GM10248 (cell line): Measurements from ENCODE around the gene MRM1.

ENCODE experiments used
- CTCF ChIA-PET: fragments of 300-600 bp; sonication (Branson Sonifier 250); formaldehyde crosslinking; extraction: SDS; loops from one replicate; lab custom pipeline; 2021; ENCODE audit warnings: antibody characterized with exemption; lab: Yijun Ruan, JAX
- POLR2A ChIA-PET: fragments of 350-650 bp; sonication (Branson Sonifier 250); formaldehyde crosslinking; extraction: SDS; loops from one replicate; lab custom pipeline; 2020; ENCODE audit warnings: antibody characterized with exemption; lab: Yijun Ruan, JAX
- DNase-seq: peaks from one replicate; pipeline ENCODE4 v3.0.0; 2012; ENCODE audit errors: extremely low spot score
- TF ChIP-seq, protein P1 (sequence below): IDR thresholded peaks from 2 replicates; pipeline ENCODE4 v1.5.1; 2012; ENCODE audit warnings: mild to moderate bottlenecking, low read depth; ENCODE audit errors: extremely low read depth, missing control alignments, control extremely low read depth

MRM1 gene

GRCh38 chr17:36643086-36643685, 41.8 kb downstream of the MRM1 start:
- no peak for DNase-seq
- TF ChIP-seq, protein P1, sequence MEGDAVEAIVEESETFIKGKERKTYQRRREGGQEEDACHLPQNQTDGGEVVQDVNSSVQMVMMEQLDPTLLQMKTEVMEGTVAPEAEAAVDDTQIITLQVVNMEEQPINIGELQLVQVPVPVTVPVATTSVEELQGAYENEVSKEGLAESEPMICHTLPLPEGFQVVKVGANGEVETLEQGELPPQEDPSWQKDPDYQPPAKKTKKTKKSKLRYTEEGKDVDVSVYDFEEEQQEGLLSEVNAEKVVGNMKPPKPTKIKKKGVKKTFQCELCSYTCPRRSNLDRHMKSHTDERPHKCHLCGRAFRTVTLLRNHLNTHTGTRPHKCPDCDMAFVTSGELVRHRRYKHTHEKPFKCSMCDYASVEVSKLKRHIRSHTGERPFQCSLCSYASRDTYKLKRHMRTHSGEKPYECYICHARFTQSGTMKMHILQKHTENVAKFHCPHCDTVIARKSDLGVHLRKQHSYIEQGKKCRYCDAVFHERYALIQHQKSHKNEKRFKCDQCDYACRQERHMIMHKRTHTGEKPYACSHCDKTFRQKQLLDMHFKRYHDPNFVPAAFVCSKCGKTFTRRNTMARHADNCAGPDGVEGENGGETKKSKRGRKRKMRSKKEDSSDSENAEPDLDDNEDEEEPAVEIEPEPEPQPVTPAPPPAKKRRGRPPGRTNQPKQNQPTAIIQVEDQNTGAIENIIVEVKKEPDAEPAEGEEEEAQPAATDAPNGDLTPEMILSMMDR: no peak
- ChIA-PET POLR2A (no interaction called here), CTCF (interaction anchor here (1.5 kb wide), 1 partner anchor 13 kb away, joined by 3 read pairs; no protein-coding TSS in a partner anchor)

GRCh38 chr17:36645422-36645821, 44.0 kb downstream of the MRM1 start:
- DNase-seq: no peak
- TF ChIP-seq, protein P1: no peak
- ChIA-PET CTCF (no interaction called here), POLR2A (no interaction called here)

GRCh38 chr17:36647636-36648035, 46.3 kb downstream of the MRM1 start:
- CTCF ChIA-PET: interaction anchor here (0.8 to 1.8 kb wide), 3 partner anchors 10 to 22 kb away, joined by 3 to 9 read pairs (median 3); no protein-coding TSS in a partner anchor
- no peak for DNase-seq
- POLR2A ChIA-PET: no interaction called here
- TF ChIP-seq, protein P1: no peak

GRCh38 chr17:36650096-36650775, 48.9 kb downstream of the MRM1 start:
- DNase-seq: no peak
- ChIA-PET CTCF (no interaction called here), POLR2A (no interaction called here)
- TF ChIP-seq, protein P1: no peak

DNA sequence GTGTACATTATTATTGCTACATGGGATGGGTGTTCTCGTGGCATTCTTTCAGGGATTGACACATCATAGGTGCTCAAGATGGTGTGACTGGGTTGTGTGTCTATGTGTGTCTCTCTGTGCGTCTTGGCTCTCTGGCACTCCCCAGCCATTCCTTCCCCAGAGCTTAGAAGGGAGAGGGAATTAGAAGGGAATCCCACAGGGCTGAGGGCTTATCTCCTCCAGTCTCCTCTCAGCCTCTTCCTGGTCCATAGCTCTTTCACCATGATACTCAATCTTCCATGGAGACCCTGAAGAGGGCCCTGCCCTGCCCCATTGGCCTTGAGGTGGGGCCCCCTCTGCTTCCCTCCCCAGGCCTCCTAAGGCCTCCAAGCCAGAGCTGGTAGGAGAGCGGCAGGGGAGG, 52.0 kb downstream of the MRM1 start:
- DNase-seq: no peak
- TF ChIP-seq, protein P1: no peak
- CTCF ChIA-PET: interaction anchor here (1.8 kb wide), 1 partner anchor 394 kb away, joined by 5 read pairs; no protein-coding TSS in a partner anchor
- POLR2A ChIA-PET: no interaction called here

GRCh38 chr17:36653856-36654255, 52.5 kb downstream of the MRM1 start:
- TF ChIP-seq, protein P1: no peak
- DNase-seq: no peak
- ChIA-PET CTCF (interaction anchor here (1.8 kb wide), 1 partner anchor 393 kb away, joined by 5 read pairs; no protein-coding TSS in a partner anchor), POLR2A (no interaction called here)
